K562 treated with DMSO at 1 percent for 4 hours (cell line): ENCODE measurements around the gene IGF1R. TPM values are rescaled to one million over a fixed set of nuclear protein-coding genes. Genes with fewer than 3 reads are reported as not detected.

ENCODE experiments used
- total RNA-seq: library from RNA; unstranded; fragments of 300-600 nt; gene quantifications from 2 replicates; pipeline ENCODE4 v1.2.3, GENCODE V29; 2022; ENCODE audit not compliant: insufficient read depth

IGF1R gene
- total RNA-seq: 0.74 and 0.92 TPM in 2 replicates

DNA sequence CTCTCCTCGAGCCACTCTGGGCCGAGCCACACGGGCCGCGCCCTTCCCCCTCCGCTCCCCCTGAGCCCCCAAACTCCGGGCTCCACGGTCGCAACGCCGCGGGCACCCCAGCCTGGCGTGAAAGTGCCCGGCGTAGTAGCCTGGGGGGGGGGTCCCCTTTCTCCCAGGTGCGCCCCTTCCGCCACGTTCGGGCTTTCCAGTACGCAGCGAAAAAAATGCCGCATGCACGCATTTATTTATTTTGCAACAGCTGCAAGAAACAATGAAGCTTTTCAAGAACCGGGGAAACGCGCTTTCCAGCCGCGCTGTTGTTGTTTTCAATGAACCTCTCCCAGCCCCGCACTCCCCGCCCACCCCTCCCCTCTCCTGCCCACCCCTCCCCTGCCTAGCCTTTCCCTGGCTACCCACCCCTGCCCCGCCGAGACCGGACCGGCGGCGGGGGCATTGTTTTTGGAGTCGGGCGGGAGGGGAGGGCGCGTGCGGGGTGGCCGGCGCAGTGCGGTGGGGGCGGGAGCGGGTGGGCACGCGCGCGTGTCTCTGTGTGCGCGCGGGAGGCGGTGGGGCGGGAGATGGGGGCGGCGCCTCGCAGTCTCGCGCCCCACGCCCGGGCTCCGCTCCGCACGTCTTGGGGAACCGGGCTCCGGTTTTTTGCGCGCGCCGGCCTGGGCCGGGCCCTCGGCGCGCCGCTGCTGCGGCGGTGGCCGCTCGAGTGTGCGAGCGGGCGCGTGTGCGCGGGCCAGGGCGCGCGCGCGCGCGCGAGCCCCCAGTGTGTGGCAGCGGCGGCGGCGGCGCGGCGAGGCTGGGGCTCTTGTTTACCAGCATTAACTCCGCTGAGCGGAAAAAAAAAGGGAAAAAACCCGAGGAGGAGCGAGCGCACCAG, at the start of gene IGF1R:
TSS of gene IGF1R (plus strand) at position 766 of the 880 bp plus-strand sequence. CDS start 1,043 bp downstream, outside the sequence.

